GM18505 (cell line): ENCODE measurements around the gene VARS2.
"Not testable (repeated sequence)": the region's sequence is repeated elsewhere in the genome, so short reads cannot be mapped to it uniquely, and the experiment has no call there.

ENCODE experiments used
- ATAC-seq: cut with Tn5 transposase; IDR thresholded peaks from one replicate; pipeline ENCODE4 v1.9.1; 2021; ENCODE audit not compliant: unreplicated experiment
- POLR2A ChIP-seq: IDR thresholded peaks from 4 replicates; pipeline ENCODE4 v1.6.1; 2011; ENCODE audit warnings: borderline replicate concordance; ENCODE audit not compliant: insufficient read depth, insufficient read length; ENCODE audit errors: extremely low read depth

VARS2 gene

GRCh38 chr6:30914854-30915590, 984 bp downstream of the VARS2 start:
- no peak for ATAC-seq
- no peak for TF ChIP-seq POLR2A

GRCh38 chr6:30915591-30915946, 1.5 kb downstream of the VARS2 start:
- no peak for ATAC-seq
- TF ChIP-seq POLR2A, result no peak

- no peak for TF ChIP-seq POLR2A
- no peak for ATAC-seq
Measured at GRCh38 chr6:30917041-30917440, 3.0 kb downstream of the VARS2 start.

- ATAC-seq, result no peak
- no peak for TF ChIP-seq POLR2A
Measured at GRCh38 chr6:30917487-30917886, 3.4 kb downstream of the VARS2 start.

GRCh38 chr6:30918670-30919069, 4.6 kb downstream of the VARS2 start:
- no peak for TF ChIP-seq POLR2A
- no peak for ATAC-seq

GRCh38 chr6:30922447-30922852, 8.4 kb downstream of the VARS2 start:
- ATAC-seq, result no peak
- no peak for TF ChIP-seq POLR2A

GRCh38 chr6:30924040-30924627, 10.1 kb downstream of the VARS2 start:
- ATAC-seq, result not testable (repeated sequence)

GRCh38 chr6:30926644-30927043, 12.6 kb downstream of the VARS2 start:
- ATAC-seq, result no peak

GRCh38 chr6:30927080-30927479, 13.0 kb downstream of the VARS2 start:
- not testable (repeated sequence) for ATAC-seq

More at GRCh38 chr6:30926644-30927043, 12.6 kb downstream of the VARS2 start:
- TF ChIP-seq POLR2A, result no peak

GRCh38 chr6:30928677-30929076, 14.6 kb downstream of the VARS2 start:
- no peak for ATAC-seq
- TF ChIP-seq POLR2A, result no peak

GRCh38 chr6:30930506-30930905, 16.5 kb downstream of the VARS2 start:
- no peak for ATAC-seq
- TF ChIP-seq POLR2A, result no peak

GRCh38 chr6:30931272-30931671, 17.2 kb downstream of the VARS2 start:
- no peak for ATAC-seq
- TF ChIP-seq POLR2A, result no peak

- ATAC-seq, result no peak
- TF ChIP-seq POLR2A, result no peak
Measured at GRCh38 chr6:30931969-30932645, 18.1 kb downstream of the VARS2 start, which contains the start of gene SFTA2. TSS of gene SFTA2 (minus strand) at chr6:30932170. CDS start at chr6:30932096, 74 bp downstream.
